Memory B cell (primary cell): ENCODE data around the gene ZNF316.

Source experiments
- ATAC-seq: fragments of 150-1000 bp; cut with Tn5 transposase; 2 replicates; pipeline ENCODE4 v1.10.0; 2021; ENCODE audit warnings: low read depth, mild to moderate bottlenecking, moderate library complexity
- DNase-seq, 2 donors: peaks; one replicate each; pipeline ENCODE4 v3.0.0; 2022; ENCODE audit warnings: low spot score in 2 of 2
- H3K27ac Mint-ChIP-seq: one replicate; pipeline ENCODE4 v1.8.0; 2022; ENCODE audit warnings: mild to moderate bottlenecking, moderate library complexity, mixed read lengths
- H3K27me3 Mint-ChIP-seq: one replicate; pipeline ENCODE4 v1.8.0; 2022; ENCODE audit warnings: mixed read lengths
- H3K36me3 Mint-ChIP-seq: one replicate; pipeline ENCODE4 v1.8.0; 2022; ENCODE audit warnings: mild to moderate bottlenecking, mixed read lengths
- H3K4me1 Mint-ChIP-seq: one replicate; pipeline ENCODE4 v1.8.0; 2022; ENCODE audit warnings: mixed read lengths
- H3K4me3 Mint-ChIP-seq: one replicate; pipeline ENCODE4 v1.8.0; 2022; ENCODE audit warnings: mild to moderate bottlenecking, moderate library complexity, mixed read lengths
- H3K9me3 Mint-ChIP-seq: one replicate; pipeline ENCODE4 v1.8.0; 2022; ENCODE audit warnings: mixed read lengths

ZNF316 gene

DNA sequence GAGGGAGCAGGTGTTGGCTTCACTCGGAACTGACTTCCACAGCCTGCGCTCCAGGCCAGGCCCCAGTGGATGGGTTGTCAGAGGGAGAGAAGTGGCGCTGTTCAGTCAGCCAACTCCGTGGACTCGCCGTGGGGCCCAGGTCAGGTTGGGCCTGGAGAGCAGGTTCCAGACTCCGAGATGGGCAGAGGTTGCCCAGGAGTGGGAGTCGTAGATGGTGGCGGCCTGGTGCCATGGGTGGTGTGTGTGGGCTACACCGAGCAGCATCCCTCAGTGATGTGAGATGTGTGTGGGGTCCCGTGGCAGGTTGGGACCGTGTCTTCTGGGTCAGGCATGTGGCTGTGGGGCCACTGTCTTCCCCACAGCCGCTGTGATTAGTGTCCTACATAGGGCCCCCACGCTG lies 10.4 kb downstream of the ZNF316 start:
- H3K9me3 Mint-ChIP-seq: no peaks in the 10 kb centered on the region
- no peak for ATAC-seq
- H3K27me3 Mint-ChIP-seq: no peaks in the 10 kb centered on the region
- H3K36me3 Mint-ChIP-seq: peaks cover 25% of the 10 kb centered on the region
- no peaks in the 10 kb centered on the region for H3K4me1 Mint-ChIP-seq
- no peak for DNase-seq
- H3K4me3 Mint-ChIP-seq: no peak overlapping the region
- H3K27ac Mint-ChIP-seq: no peak overlapping the region

DNA sequence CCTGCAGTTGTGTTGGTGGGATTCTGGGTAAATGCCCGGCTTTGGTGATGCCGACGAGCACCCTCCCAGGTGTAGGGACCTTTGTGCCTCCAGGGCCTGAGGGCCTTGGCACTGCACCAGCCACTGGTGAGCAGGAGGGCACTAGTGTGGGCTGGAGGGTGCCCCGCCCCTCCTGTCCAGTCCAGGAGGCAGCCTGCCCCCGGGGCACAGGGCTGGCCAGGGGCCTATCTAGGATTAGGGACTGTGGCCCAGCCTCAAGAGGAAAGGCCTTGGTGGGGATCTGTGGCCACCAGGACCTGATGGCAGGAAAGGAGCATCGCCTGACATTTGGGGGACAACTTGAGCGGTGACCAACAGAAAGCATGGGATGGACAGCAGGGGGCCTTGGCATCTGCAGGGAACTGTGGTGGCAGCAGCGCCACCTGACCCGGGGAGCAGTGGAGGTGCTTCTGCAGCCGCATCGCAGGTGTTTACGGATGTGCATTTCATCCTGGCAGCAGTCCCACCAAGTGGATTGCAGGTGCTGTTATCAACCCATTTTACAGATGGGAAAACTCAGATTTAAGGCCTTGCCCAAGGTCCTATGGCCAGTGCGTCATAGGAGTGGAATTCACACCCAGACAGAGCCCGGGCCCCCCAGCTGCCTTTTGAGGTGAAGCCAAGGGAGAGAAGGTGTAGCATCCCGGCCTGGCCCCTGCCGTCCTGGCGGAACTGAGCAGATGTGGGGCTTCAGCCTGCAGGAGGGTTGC lies 11.1 kb downstream of the ZNF316 start:
- H3K4me3 Mint-ChIP-seq: no peak overlapping the region
- ATAC-seq (no peak), DNase-seq (no peak)
- H3K4me1 Mint-ChIP-seq: no peaks in the 10 kb centered on the region
- H3K27ac Mint-ChIP-seq: no peak overlapping the region
- H3K9me3 Mint-ChIP-seq: no peaks in the 10 kb centered on the region
- no peaks in the 10 kb centered on the region for H3K27me3 Mint-ChIP-seq
- H3K36me3 Mint-ChIP-seq: peaks cover 22% of the 10 kb centered on the region

GRCh38 chr7:6648815-6649104 lies 11.6 kb downstream of the ZNF316 start:
- DNase-seq: no peak
- ATAC-seq: no peak
- Mint-ChIP-seq H3K4me3 (no peak overlapping the region), H3K27me3 (no peaks in the 10 kb centered on the region), H3K9me3 (no peaks in the 10 kb centered on the region), H3K4me1 (no peaks in the 10 kb centered on the region), H3K36me3 (peaks cover 22% of the 10 kb centered on the region), H3K27ac (peak overlapping the region; percentile 69)

DNA sequence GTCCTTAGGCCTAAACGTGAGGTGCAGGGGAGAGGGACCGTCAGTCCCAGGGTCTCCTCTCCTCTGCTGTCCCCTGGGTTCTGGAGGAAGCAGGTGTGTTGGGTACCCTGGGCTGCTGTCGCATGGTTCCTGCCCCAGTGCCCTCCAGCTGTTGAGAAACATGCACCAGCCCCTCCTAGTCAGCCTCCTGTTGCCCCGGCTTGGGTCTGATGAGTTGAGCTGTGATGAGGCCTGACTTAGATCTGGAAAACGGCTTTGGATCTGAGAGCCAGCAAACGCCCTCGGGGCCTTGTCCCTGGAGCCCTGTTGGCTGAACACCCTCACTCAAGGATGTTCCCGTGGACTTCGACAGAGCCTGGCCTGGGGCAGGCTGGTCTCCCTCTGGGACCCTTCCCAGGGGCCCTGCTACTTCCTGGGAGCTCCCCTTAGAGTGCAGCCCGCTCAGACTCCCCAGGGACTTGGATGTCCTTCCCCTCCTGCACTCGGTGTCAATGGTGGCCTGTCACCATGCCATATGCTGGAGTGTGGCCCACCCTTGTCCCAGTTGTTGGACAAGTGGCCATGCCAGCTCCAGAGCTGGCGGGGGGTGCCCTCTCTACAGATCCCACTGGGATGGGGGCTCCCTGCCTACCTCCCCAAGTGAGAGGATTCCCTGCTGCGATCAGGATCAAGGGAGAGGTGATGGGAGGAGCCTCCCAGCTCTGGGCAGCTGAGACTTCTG lies 12.3 kb downstream of the ZNF316 start:
- Mint-ChIP-seq H3K27ac (peak overlapping the region; percentile 69), H3K9me3 (no peaks in the 10 kb centered on the region), H3K36me3 (peaks cover 18% of the 10 kb centered on the region), H3K4me1 (no peaks in the 10 kb centered on the region), H3K4me3 (no peak overlapping the region), H3K27me3 (no peaks in the 10 kb centered on the region)
- ATAC-seq (no peak), DNase-seq (no peak)

- Mint-ChIP-seq H3K27me3 (no peaks in the 10 kb centered on the region), H3K36me3 (peaks cover 21% of the 10 kb centered on the region), H3K9me3 (no peaks in the 10 kb centered on the region), H3K4me1 (no peaks in the 10 kb centered on the region), H3K27ac (no peak overlapping the region), H3K4me3 (no peak overlapping the region)
- ATAC-seq (no peak), DNase-seq (no peak)
These were observed 13.0 kb downstream of the ZNF316 start for GRCh38 chr7:6650086-6650485.

DNA sequence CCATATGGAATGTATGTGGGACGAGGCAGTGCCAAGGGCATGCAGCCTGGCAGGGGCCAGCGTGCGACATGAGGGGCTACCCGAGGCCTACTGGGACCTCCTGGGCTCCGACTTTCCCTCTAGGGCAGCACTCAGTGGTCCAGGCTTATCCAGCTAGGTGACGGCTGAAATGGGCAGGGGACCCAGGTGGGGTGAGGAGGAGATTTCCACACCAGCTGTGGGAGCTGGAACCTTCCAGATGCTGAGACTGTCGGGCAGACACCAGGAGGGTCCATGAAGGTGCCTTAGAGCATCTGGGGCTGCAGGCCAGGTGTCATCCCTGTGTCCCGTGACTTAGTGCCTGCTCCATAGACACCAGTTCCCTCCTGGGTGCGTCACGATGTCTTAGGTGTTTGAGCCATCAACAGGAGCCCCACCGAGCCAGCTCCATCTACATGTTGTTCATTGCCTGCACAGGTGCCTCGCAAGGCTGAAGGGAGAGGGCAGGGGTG lies 13.4 kb downstream of the ZNF316 start:
- H3K9me3 Mint-ChIP-seq: no peaks in the 10 kb centered on the region
- peak overlapping the region; percentile 55 for H3K27ac Mint-ChIP-seq
- no peaks in the 10 kb centered on the region for H3K4me1 Mint-ChIP-seq
- ATAC-seq: no peak
- no peak for DNase-seq
- no peaks in the 10 kb centered on the region for H3K27me3 Mint-ChIP-seq
- H3K36me3 Mint-ChIP-seq: peaks cover 25% of the 10 kb centered on the region
- H3K4me3 Mint-ChIP-seq: no peak overlapping the region

DNA sequence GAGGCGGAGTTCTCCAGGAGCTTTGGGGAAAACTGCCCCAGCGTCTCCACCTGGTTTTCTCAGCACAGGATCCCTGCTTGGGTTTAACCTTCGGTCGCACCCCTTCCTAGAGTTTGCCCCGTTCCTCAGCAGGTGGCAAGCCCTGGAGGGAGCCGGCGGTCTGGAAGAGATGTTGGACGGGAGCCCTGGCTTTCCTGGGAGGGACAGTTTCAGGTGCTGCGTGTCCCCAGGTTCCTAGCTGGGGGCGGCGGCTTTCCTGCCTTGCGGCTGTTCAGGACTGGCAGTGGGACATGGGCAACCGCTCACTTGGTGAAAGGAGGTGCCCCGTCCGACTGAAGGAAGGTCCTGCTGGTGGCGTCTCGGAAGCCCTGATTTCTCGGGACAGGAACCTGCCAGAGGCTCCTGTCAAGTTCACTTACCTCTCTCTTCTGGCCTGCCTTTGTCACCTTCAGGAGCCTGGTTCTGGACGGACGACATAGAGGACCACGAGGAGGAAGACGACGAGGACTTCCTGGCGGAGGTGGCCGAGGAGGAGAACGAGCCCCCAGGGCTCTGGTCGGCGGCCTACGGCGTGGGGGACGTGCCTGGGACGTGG lies 14.8 kb downstream of the ZNF316 start:
- ATAC-seq (no peak), DNase-seq (no peak)
- H3K27me3 Mint-ChIP-seq: no peaks in the 10 kb centered on the region
- no peaks in the 10 kb centered on the region for H3K4me1 Mint-ChIP-seq
- peaks cover 24% of the 10 kb centered on the region for H3K36me3 Mint-ChIP-seq
- H3K27ac Mint-ChIP-seq: no peak overlapping the region
- H3K4me3 Mint-ChIP-seq: no peak overlapping the region
- no peaks in the 10 kb centered on the region for H3K9me3 Mint-ChIP-seq

GRCh38 chr7:6652446-6653011 lies 15.4 kb downstream of the ZNF316 start:
- no peaks in the 10 kb centered on the region for H3K4me1 Mint-ChIP-seq
- DNase-seq (no peak), ATAC-seq (no peak)
- no peaks in the 10 kb centered on the region for H3K27me3 Mint-ChIP-seq
- no peak overlapping the region for H3K27ac Mint-ChIP-seq
- H3K4me3 Mint-ChIP-seq: no peak overlapping the region
- peaks cover 23% of the 10 kb centered on the region for H3K36me3 Mint-ChIP-seq
- no peaks in the 10 kb centered on the region for H3K9me3 Mint-ChIP-seq

DNA sequence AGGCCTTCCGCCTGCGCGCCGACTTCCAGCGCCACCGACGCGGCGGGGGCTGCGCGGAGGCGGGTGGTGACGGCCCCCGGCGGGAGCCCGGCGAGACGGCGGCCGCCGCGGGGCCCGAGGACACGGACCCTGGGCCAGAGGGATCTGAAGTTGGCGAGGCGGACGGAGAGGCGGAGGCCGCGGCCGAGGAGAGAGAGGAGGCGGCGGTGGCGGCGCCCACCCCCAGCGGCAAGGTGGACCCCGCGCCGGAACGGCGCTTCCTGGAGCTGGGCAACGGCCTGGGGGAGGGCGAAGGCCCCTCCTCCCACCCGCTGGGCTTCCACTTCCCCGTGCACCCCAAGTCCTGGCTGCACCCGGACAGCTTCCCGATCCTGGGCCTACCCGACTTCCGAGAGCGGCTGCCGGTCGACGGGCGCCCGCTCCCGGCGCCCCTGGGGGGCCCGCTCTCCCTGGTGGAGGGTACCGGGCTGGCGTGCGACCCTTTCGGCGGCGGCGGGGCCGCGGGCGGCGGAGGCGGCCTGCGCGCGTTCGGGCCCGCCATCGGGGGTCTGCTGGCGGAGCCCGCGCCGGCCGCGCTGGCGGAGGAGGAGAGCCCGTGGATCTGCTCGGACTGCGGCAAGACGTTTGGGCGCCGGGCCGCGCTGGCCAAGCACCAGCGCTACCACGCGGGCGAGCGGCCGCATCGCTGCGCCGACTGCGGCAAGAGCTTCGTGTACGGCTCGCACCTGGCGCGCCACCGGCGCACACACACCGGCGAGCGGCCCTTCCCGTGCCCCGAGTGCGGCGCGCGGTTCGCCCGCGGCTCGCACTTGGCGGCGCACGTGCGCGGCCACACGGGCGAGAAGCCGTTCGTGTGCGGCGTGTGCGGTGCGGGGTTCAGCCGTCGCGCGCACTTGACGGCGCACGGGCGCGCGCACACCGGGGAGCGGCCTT lies 16.2 kb downstream of the ZNF316 start:
- no peaks in the 10 kb centered on the region for H3K9me3 Mint-ChIP-seq
- no peak for DNase-seq
- H3K27ac Mint-ChIP-seq: no peak overlapping the region
- H3K4me3 Mint-ChIP-seq: no peak overlapping the region
- H3K36me3 Mint-ChIP-seq: peaks cover 23% of the 10 kb centered on the region
- H3K27me3 Mint-ChIP-seq: no peaks in the 10 kb centered on the region
- no peak for ATAC-seq
- H3K4me1 Mint-ChIP-seq: peaks cover 2% of the 10 kb centered on the region

DNA sequence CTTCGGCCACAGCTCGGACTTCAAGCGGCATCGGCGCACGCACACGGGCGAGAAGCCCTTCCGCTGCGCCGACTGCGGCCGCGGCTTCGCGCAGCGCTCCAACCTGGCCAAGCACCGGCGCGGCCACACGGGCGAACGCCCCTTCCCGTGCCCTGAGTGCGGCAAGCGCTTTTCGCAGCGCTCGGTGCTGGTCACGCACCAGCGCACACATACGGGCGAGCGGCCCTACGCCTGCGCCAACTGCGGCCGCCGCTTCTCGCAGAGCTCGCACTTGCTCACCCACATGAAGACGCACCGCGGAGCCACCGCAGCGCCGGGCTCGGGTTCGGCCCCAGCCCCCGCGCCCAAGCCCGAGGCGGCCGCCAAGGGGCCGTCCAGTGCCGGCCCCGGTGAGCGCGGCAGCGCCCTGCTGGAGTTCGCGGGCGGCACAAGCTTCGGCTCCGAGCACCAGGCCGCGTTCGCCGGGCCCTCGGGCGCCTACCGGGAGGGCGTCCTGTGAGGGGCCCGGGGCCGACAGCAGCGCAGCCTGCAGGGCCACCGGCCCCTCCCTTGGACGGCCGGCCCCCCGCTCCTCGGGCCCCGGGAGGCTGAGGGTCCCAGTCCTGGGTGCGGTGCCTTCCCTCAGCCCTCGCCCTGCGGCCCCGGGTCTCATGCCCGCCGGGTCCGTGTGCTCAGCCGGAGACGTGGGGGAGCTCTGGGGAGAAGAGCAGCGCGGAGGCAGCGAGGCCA lies 17.2 kb downstream of the ZNF316 start:
- H3K4me3 Mint-ChIP-seq: no peak overlapping the region
- H3K4me1 Mint-ChIP-seq: peaks cover 7% of the 10 kb centered on the region
- H3K36me3 Mint-ChIP-seq: peaks cover 19% of the 10 kb centered on the region
- no peaks in the 10 kb centered on the region for H3K9me3 Mint-ChIP-seq
- no peak for ATAC-seq
- H3K27ac Mint-ChIP-seq: no peak overlapping the region
- no peaks in the 10 kb centered on the region for H3K27me3 Mint-ChIP-seq
- no peak for DNase-seq

DNA sequence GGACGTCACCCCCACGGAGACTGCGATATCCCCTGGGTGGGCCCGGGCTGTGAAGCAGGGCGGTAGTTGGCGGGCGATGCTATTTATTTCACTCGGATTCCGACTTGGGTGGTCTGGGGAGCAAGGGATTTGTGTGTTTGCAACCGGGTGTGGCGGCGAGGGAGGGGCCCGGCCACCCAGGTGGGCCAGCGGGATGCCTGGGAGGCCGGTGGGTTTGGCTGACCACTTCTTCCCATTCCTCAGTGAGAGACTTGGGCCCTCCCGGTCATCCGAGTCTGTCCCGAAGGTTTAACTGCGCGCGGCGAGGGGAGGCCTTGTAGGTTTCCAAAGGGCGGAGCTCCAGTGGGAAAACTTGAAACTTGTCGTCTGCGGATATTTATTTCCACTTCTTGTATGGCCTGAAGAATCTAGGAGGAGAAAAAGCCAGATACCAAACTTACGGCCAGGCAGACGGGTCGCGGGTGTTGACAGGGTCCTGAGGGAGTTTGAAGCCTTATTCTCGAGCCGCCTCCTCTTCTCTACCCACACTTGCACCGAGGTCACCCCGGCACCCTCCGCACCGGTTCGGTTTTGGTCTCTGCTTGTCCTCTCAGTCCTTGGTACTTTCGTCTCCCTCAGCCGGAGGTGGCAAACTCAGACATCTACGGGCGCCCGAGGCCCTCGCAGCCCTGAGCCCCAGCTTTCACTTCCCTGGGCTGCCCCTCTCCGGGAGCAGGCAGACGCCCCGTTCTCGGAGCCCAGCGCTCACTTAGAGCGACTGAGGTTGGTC lies 17.9 kb downstream of the ZNF316 start:
- Mint-ChIP-seq H3K4me1 (peaks cover 7% of the 10 kb centered on the region), H3K36me3 (peaks cover 18% of the 10 kb centered on the region), H3K9me3 (no peaks in the 10 kb centered on the region), H3K4me3 (no peak overlapping the region), H3K27me3 (no peaks in the 10 kb centered on the region), H3K27ac (no peak overlapping the region)
- ATAC-seq (no peak), DNase-seq (no peak)

DNA sequence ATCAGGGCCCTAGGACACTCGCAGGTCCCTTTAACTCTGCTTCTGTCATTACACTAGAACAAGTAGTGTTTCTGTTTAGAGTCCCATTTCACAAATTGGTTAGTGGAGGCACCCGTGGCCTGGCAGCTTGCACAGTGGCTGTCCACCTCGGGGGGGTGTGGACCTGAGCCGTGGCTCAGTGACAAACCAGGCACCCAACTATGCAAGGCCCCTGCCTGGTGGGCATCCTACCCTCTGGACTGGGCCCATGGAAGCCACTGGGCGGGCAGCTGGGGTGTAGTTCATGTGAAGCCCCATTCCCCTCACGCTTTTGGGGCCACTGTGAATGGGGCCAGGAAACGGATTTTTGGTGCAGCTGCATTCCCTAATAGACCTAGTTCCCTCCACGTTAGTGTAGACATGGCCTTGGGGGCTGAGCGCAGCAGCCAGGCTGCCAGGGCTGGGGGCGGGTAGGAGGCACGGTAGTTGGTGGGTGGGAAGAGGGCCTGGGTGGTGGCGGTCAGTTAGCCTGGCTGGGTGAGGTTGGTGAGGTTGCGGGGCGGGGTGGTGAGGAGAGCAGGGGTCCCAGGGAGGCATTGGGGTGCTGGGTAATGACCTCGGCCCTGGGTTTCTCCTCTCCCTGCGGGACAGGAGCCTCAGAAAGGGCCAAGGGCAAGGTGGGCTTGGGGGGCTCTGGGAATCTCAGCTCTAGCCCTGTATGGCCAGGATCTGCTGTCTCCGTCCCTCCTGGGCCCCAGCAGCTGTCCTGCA lies 18.7 kb downstream of the ZNF316 start:
- Mint-ChIP-seq H3K4me1 (peaks cover 7% of the 10 kb centered on the region), H3K36me3 (peaks cover 14% of the 10 kb centered on the region), H3K4me3 (no peak overlapping the region), H3K27me3 (no peaks in the 10 kb centered on the region), H3K27ac (no peak overlapping the region), H3K9me3 (no peaks in the 10 kb centered on the region)
- no peak for ATAC-seq
- DNase-seq: no peak
